Right renal cortex interstitium (tissue), 3 donors: Measurements from ENCODE around the gene AFAP1L2. TPM values are rescaled to one million over a fixed set of nuclear protein-coding genes. Genes with fewer than 3 reads are reported as not detected.

Experiments
- DNase-seq, 3 donors: peaks; one replicate each; pipeline ENCODE4 v3.0.0-alpha.2; 2013; ENCODE audit warnings: low read depth in 3 of 3, low spot score in 2 of 3
- polyA plus RNA-seq, 3 donors: library from polyadenylated mRNA; unstranded; fragments of 120-200 nt; gene quantifications; one replicate each; pipeline ENCODE4 v1.2.1, GENCODE V29; 2013; ENCODE audit not compliant: insufficient read length in 3 of 3

Gene AFAP1L2
- polyA plus RNA-seq, 3 donors: 42.2 to 48.0 (median 44.4) TPM

GRCh38 chr10:114252092-114252491 is 152.2 kb downstream of the AFAP1L2 start:
- DNase-seq: no peak

DNA sequence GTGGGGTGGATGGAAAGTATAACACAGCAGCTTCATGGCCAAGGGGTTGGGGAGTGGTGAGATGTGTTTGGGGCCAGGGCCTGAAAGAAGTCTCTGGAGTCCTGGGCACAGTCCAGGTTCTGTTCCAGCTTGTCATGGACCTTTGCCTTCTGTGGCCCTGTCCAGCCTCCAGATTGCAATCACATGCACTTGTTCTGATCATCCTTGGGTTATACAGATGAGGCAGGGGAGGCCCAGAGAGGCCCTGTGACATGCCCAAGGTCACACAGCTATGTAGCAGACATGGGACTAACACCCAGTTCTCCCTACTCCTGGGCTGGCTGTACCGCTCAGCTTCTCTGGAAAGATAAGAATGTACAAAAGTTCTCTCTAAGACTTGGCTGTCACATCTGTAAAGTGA is 153.6 kb downstream of the AFAP1L2 start:
- no peak for DNase-seq

- no peak for DNase-seq
These were observed 154.1 kb downstream of the AFAP1L2 start for GRCh38 chr10:114250236-114250635.

DNA sequence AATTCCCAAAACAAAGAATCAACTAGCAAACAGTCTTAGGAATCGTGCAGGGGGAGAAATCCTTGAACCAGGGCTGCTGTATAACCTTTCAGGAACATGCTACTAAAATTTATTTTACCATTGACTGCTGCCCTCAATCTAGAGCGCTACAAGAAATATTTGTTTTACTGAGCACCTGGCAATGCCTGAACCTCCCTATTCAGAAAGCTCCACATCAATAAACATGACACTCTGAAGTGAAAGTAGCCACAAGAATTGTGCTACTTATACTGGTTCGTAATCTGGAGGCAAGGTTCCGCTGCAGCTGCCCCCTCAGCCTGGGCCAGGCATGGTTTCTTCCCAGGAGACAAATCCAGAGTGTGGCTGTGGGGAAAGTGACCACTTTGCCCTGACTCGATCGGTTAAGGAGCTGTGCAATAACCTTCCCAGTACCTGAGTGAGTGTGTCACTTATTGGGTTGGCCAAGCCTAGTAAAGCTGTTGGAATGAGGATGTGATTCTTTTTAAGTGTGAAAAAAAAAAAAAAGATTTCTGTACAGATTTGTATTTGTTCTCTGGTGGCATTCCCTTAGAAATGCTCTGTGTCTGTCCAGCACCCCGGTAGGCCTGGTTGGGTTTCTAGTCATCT is 157.5 kb downstream of the AFAP1L2 start:
- no peak for DNase-seq

DNA sequence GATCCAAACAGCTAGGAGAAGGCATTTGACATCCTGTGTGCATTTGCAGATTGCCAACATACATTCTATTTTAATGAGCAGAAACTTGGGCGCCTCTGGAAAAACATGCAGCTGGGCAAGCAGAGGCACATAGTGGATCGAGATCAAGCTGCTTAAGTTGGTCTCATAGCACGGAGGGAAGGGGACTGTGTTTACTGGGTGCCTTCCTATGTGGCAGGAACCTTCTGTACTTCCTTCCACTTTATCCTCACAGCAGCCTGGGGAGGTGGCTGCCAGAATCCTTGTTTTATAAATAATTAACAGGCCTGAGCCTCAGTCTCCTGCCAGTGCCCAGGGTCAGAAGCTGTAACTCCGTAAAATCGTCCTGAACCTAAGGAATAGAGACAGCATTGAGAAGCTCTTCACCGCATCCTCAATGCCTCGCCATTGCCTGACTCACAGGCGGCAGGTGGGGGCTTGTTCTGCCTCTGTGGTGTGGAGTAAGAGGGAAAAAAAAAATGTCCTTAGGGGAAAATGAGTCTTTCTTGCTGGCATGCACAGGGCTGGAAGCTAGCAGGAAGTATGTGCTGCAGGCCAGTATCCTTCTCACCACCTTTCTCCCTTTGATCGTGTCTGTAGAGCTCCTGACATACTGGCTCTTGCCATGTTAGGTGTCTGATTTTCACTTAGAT is 159.0 kb downstream of the AFAP1L2 start:
- DNase-seq: no peak

Other genes starting within 250 kb of the AFAP1L2 start
- gene CCDC186, start 230.3 kb downstream of the AFAP1L2 start, polyA plus RNA-seq: 10 to 100 TPM; 23.0 to 25.1 (median 24.1) TPM
- gene TDRD1, start 225.1 kb downstream of the AFAP1L2 start, polyA plus RNA-seq: under 1 TPM in 1 of 3 donors, not detected in 2; 0.04 TPM
- 1 to 10 TPM; 1.6 to 2.1 (median 1.7) TPM for gene VWA2, start 165.2 kb downstream of the AFAP1L2 start, polyA plus RNA-seq